CD4-positive, CD25-positive, alpha-beta regulatory T cell (primary cell): ENCODE results near the gene FBXO40. TPM values are rescaled to one million over a fixed set of nuclear protein-coding genes. Genes with fewer than 3 reads are reported as not detected.
"Not testable (repeated sequence)": the region's sequence is repeated elsewhere in the genome, so short reads cannot be mapped to it uniquely, and the experiment has no call there.

Experiments used
- ATAC-seq, 2 donors: fragments of 150-1000 bp; cut with Tn5 transposase; one replicate each; pipeline ENCODE4 v1.10.0; 2021; ENCODE audit warnings: low read depth in 2 of 2, moderate number of reproducible peaks in 2 of 2, moderate library complexity in 1 of 2
- DNase-seq, 3 donors: peaks; one replicate each; pipeline versions ENCODE4 v3.0.0 to v3.0.0-alpha.2; 2012 to 2022; ENCODE audit warnings: mixed read lengths in 1 of 3
- H3K27ac ChIP-seq: one replicate; pipeline ENCODE4 v1.7.0; 2013; ENCODE audit warnings: mild to moderate bottlenecking, low read length; ENCODE audit not compliant: insufficient read depth, poor library complexity, severe bottlenecking
- H3K27me3 ChIP-seq: one replicate; pipeline ENCODE4 v1.7.0; 2013; ENCODE audit warnings: low read length; ENCODE audit not compliant: control insufficient read depth, insufficient read depth
- H3K36me3 ChIP-seq: one replicate; pipeline ENCODE4 v1.7.0; 2013; ENCODE audit warnings: mild to moderate bottlenecking, low read length, moderate library complexity; ENCODE audit not compliant: control insufficient read depth, insufficient read depth
- H3K4me1 ChIP-seq: 2 replicates; pipeline ENCODE4 v1.7.0; 2013; ENCODE audit warnings: mild to moderate bottlenecking, low read length; ENCODE audit not compliant: insufficient read depth, control insufficient read depth, poor library complexity, severe bottlenecking
- H3K4me3 ChIP-seq: one replicate; pipeline ENCODE4 v1.7.0; 2013; ENCODE audit warnings: low read depth, mild to moderate bottlenecking, low read length, moderate library complexity
- H3K9me3 ChIP-seq, 2 experiments: 1 replicate in 1 of 2; 2 replicates in 1 of 2; pipeline ENCODE4 v1.7.0; 2013; ENCODE audit warnings: low read length in 2 of 2, mild to moderate bottlenecking in 1 of 2, moderate library complexity in 1 of 2; ENCODE audit not compliant: control insufficient read depth in 2 of 2
- H3K27ac Mint-ChIP-seq, 3 donors: one replicate each; pipeline ENCODE4 v1.8.0; 2020 to 2022; ENCODE audit warnings: mild to moderate bottlenecking in 3 of 3, mixed read lengths in 3 of 3, moderate library complexity in 2 of 3
- H3K27me3 Mint-ChIP-seq: one replicate; pipeline ENCODE4 v1.8.0; 2022; ENCODE audit warnings: mild to moderate bottlenecking, mixed read lengths
- H3K36me3 Mint-ChIP-seq: one replicate; pipeline ENCODE4 v1.8.0; 2020; ENCODE audit warnings: mixed read lengths
- H3K4me1 Mint-ChIP-seq, 4 donors: one replicate each; pipeline ENCODE4 v1.8.0; 2020 to 2022; ENCODE audit warnings: mixed read lengths in 4 of 4, mild to moderate bottlenecking in 1 of 4
- H3K4me3 Mint-ChIP-seq, 4 donors: one replicate each; pipeline ENCODE4 v1.8.0; 2020 to 2022; ENCODE audit warnings: mild to moderate bottlenecking in 4 of 4, mixed read lengths in 4 of 4, moderate library complexity in 3 of 4
- H3K9me3 Mint-ChIP-seq, 7 donors: one replicate each; pipeline ENCODE4 v1.8.0; 2020 to 2022; ENCODE audit warnings: mixed read lengths in 7 of 7, mild to moderate bottlenecking in 3 of 7, moderate library complexity in 2 of 7
- polyA plus RNA-seq, 4 donors: library from polyadenylated mRNA; unstranded; fragments of 300-500 nt; fragmentation: Illumina TruSeq; gene quantifications; one replicate each; pipeline ENCODE4 v1.2.3, GENCODE V29; 2021
- total RNA-seq: library from RNA; stranded (reverse); gene quantifications from one replicate; pipeline ENCODE4 v1.2.3, GENCODE V29; 2022

FBXO40 gene
- total and polyA plus RNA-seq, 5 donors from 2014 or later = 0.18 to 0.24 TPM; not detected in 3

DNA sequence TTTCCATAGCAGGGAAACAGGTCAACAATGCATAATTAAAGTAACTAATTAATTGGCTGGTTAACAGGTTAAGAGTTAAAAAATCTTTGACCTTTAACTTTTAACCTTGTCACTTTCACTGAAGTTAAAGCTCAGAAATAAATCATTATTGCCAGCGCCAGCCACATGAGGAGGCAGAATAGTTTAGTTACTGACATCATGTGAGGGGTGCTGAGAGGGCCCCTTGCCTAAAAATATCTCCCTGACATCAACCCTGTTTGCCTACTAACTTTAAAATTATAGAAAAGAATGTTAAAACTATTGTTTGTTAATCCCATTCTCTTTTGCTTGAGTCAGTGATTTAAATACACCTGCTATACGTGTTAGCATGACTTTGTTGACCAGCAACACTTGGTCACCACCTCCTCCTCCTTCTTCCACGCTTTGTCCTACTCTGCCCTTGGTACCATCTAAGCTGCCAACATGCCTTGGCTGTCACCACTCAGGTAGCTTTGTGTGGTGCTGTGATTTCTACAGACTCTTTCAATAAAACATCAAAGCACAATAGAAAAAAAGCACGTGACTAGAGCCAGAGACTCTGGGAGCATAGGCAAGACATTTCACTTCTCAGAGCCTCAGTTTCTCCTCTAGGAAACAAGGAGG, 2.7 kb downstream of the FBXO40 start:
- Histone ChIP-seq H3K4me3 (no peak overlapping the region), H3K9me3 (no peaks in the 10 kb centered on the region), H3K27ac (no peak overlapping the region), H3K27me3 (no peaks in the 10 kb centered on the region), H3K36me3 (no peaks in the 10 kb centered on the region), H3K4me1 (no peaks in the 10 kb centered on the region)
- Mint-ChIP-seq H3K36me3 (no peaks in the 10 kb centered on the region), H3K4me1 (peaks cover 0 to 2% (median 0%) of the 10 kb centered on the region in 4 donors), H3K9me3 (no peaks in the 10 kb centered on the region), H3K4me3 (no peak overlapping the region), H3K27ac (no peak overlapping the region), H3K27me3 (peaks cover 8% of the 10 kb centered on the region)
- DNase-seq = no peak
- no peak for ATAC-seq

DNA sequence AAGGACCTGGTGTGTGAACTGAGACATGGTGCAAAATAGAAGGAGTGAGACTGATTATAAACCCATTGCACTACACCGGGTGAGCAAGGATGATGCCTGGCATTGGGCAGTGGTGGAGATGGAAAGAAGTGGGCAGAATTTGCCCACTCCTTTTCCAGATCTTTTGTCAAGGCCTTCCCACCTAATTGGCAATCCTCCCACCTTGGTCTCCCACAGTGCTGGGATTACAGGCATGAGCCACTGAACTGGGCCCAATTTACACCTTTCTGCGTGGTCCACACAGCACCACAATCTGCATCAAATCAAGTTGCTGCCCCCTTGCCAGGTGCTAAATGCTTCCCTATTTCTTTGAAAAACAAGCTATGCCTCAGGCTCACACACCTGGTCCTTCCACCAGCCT, 5.4 kb downstream of the FBXO40 start:
- ATAC-seq (no peak), DNase-seq (no peak)
- no peak overlapping the region for H3K27ac Mint-ChIP-seq
- Histone ChIP-seq H3K9me3 (no peaks in the 10 kb centered on the region), H3K36me3 (no peaks in the 10 kb centered on the region), H3K27me3 (no peaks in the 10 kb centered on the region), H3K4me1 (no peaks in the 10 kb centered on the region), H3K27ac (no peak overlapping the region), H3K4me3 (no peak overlapping the region)
- peak overlapping the region in 1 of 4 donors; percentile 16 for H3K4me3 Mint-ChIP-seq
- H3K36me3 Mint-ChIP-seq = no peaks in the 10 kb centered on the region
- no peaks in the 10 kb centered on the region for H3K27me3 Mint-ChIP-seq
- H3K4me1 Mint-ChIP-seq = peaks cover 0 to 2% (median 0%) of the 10 kb centered on the region in 4 donors
- peaks cover 0 to 2% (median 0%) of the 10 kb centered on the region in 7 donors for H3K9me3 Mint-ChIP-seq

DNA sequence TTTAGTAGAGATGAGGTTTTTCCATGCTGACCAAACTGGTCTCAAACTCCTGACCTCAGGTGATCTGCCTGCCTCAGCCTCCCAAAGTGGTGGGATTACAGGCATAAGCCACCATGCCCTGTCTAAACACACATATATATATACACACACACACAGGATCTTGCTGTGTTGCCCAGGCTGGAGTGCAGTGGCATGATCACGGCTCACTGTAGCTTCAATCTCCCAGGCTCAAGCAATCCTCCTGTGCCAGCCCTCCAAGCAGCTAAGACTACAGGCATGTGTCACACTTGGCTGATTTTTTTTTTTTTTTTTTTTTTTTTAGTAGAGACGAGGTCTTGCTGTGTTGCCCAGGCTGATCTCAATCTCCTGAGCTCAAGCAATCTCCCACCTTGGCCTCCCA, 6.7 kb downstream of the FBXO40 start:
- not testable (repeated sequence) for ATAC-seq, H3K27ac Mint-ChIP-seq, H3K4me1 ChIP-seq, H3K27me3 ChIP-seq, DNase-seq, H3K9me3 ChIP-seq, H3K27ac ChIP-seq, H3K4me3 ChIP-seq, H3K4me1 Mint-ChIP-seq, H3K4me3 Mint-ChIP-seq, H3K36me3 Mint-ChIP-seq, H3K9me3 Mint-ChIP-seq, H3K36me3 ChIP-seq, H3K27me3 Mint-ChIP-seq

DNA sequence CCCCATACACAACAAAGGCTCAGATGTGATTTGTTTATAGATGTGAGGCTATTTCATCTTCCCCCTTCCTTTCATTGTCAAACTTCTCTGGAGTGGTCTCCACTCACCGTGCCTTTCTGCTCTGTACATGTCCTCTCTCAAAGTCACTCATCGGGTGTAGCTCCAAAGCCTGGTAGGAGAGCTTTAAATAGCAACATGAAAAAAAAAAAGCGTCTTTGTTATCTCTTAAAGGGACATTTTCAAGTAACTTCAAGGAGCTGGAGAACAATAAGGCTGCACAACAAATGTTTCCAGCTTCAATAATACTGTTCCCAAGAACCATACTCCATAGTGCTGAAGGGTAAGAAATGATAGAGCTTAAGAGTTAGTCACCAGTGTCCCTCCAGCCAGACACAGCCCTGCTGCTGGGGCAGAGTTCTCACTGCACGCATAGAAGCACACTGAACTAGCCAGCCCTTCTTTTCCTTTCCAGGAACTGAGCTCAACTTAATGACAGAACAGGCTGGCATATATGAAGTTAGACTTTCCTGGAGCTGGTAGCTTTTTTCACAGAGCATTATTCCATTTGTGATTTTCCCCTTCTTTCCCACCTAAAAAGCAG, 8.1 kb downstream of the FBXO40 start:
- Mint-ChIP-seq H3K9me3 (peaks cover 0 to 2% (median 0%) of the 10 kb centered on the region in 7 donors), H3K27ac (no peak overlapping the region), H3K4me3 (no peak overlapping the region), H3K36me3 (no peaks in the 10 kb centered on the region), H3K27me3 (no peaks in the 10 kb centered on the region), H3K4me1 (peaks cover 0 to 2% (median 0%) of the 10 kb centered on the region in 4 donors)
- Histone ChIP-seq H3K4me3 (no peak overlapping the region), H3K4me1 (no peaks in the 10 kb centered on the region), H3K27ac (no peak overlapping the region), H3K9me3 (no peaks in the 10 kb centered on the region), H3K27me3 (no peaks in the 10 kb centered on the region), H3K36me3 (no peaks in the 10 kb centered on the region)
- no peak for DNase-seq
- ATAC-seq = no peak

DNA sequence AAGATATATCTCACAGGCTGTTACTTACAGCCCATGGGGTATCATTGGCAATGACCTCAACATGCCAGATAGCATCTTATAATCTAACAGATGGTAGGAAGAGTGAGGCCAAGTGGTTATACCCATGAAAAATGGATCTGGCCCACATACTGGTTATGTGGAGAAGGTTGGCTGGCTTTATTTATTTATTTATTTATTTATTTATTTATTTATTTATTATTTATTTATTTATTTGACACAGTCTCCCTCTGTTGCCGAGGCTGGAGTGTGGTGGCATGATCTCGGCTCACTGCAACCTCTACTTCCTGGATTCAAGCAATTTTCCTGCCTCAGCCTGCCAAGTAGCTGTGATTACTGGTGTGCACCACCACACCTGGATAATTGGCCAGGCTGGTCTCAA, 11.6 kb downstream of the FBXO40 start:
- H3K4me1 ChIP-seq = no peaks in the 10 kb centered on the region
- no peaks in the 10 kb centered on the region for H3K36me3 Mint-ChIP-seq
- no peak overlapping the region for H3K27ac ChIP-seq
- H3K27me3 Mint-ChIP-seq = no peaks in the 10 kb centered on the region
- H3K36me3 ChIP-seq = no peaks in the 10 kb centered on the region
- H3K9me3 Mint-ChIP-seq = peaks cover 0 to 2% (median 0%) of the 10 kb centered on the region in 7 donors
- DNase-seq (no peak), ATAC-seq (no peak)
- H3K27ac Mint-ChIP-seq = no peak overlapping the region
- H3K9me3 ChIP-seq = no peaks in the 10 kb centered on the region
- H3K4me3 ChIP-seq = no peak overlapping the region
- no peaks in the 10 kb centered on the region for H3K4me1 Mint-ChIP-seq
- H3K27me3 ChIP-seq = no peaks in the 10 kb centered on the region
- H3K4me3 Mint-ChIP-seq = no peak overlapping the region

DNA sequence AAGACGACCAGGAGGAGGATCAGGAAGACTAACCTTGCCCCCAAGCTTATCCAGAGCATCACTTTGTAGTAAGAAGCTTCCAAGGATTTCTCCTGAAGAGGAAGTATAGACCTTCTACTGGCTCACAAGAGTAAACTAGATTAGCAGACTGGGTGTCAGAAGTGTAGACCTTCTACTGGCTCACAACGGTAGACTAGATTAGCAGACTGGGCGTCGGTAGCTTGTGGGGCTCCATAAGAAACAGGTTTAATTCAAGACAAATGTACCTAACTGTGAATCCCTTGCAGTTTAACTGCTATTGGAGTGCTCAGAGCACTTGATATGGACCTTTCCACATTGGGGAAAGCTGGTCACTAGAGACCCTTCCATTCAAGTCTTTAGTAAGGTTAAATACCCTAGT, 12.9 kb downstream of the FBXO40 start:
- Mint-ChIP-seq H3K4me3 (no peak overlapping the region), H3K9me3 (peaks cover 0 to 1% (median 0%) of the 10 kb centered on the region in 7 donors), H3K4me1 (no peaks in the 10 kb centered on the region), H3K27ac (no peak overlapping the region), H3K36me3 (no peaks in the 10 kb centered on the region), H3K27me3 (no peaks in the 10 kb centered on the region)
- no peaks in the 10 kb centered on the region for H3K4me1 ChIP-seq
- DNase-seq = no peak
- no peaks in the 10 kb centered on the region for H3K9me3 ChIP-seq
- no peak overlapping the region for H3K27ac ChIP-seq
- ATAC-seq = no peak
- no peaks in the 10 kb centered on the region for H3K27me3 ChIP-seq
- no peaks in the 10 kb centered on the region for H3K36me3 ChIP-seq
- H3K4me3 ChIP-seq = no peak overlapping the region

DNA sequence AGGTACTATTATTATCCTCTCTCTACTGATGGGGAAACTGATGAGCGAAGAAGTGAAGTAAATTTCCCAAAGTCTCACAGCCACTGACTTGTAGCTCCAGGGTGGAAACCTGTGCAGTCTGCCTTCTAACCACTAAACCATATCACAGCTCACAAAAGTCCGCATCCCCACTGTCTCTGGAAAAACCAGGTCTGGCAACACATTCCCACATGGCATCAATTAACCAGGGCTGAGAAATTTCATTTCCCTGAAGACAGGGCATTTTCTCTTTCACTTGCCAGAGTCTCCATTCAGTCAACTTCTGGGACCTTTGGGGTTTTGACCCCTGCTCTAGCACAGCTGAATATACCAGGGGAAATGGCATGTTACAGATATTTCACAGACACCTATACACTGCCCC, 26.5 kb downstream of the FBXO40 start:
- H3K27me3 ChIP-seq = no peaks in the 10 kb centered on the region
- no peaks in the 10 kb centered on the region for H3K36me3 ChIP-seq
- H3K9me3 ChIP-seq = no peaks in the 10 kb centered on the region
- Mint-ChIP-seq H3K27me3 (peaks cover 14% of the 10 kb centered on the region), H3K4me3 (no peak overlapping the region), H3K4me1 (peaks cover 0 to 3% (median 0%) of the 10 kb centered on the region in 4 donors), H3K9me3 (no peaks in the 10 kb centered on the region), H3K27ac (no peak overlapping the region), H3K36me3 (no peaks in the 10 kb centered on the region)
- ATAC-seq (no peak), DNase-seq (no peak)
- no peak overlapping the region for H3K27ac ChIP-seq
- H3K4me3 ChIP-seq = no peak overlapping the region
- no peaks in the 10 kb centered on the region for H3K4me1 ChIP-seq

DNA sequence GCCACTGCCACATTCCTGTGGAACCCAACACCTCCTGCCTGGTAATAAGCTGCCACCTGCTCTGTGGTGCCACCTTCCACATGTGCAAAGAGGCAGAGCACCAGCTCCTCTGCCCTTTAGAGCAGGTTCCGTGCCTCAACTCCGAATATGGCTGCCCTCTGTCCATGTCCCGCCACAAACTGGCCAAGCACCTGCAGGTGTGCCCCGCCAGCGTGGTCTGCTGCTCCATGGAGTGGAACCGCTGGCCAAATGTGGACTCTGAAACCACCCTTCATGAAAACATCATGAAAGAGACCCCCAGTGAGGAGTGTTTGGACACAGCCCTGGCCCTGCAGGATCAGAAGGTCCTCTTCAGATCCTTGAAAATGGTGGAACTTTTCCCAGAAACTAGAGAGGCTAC, 28.3 kb downstream of the FBXO40 start:
- ATAC-seq = no peak
- H3K9me3 ChIP-seq = no peaks in the 10 kb centered on the region
- H3K36me3 Mint-ChIP-seq = no peaks in the 10 kb centered on the region

More for the DNA sequence above, 28.3 kb downstream of the FBXO40 start:
- peaks cover 0 to 3% (median 0%) of the 10 kb centered on the region in 4 donors for H3K4me1 Mint-ChIP-seq
- no peak for DNase-seq
- no peak overlapping the region for H3K4me3 Mint-ChIP-seq
- Histone ChIP-seq H3K4me3 (no peak overlapping the region), H3K36me3 (no peaks in the 10 kb centered on the region), H3K27ac (no peak overlapping the region), H3K4me1 (no peaks in the 10 kb centered on the region), H3K27me3 (no peaks in the 10 kb centered on the region)
- H3K27ac Mint-ChIP-seq = peak overlapping the region in 1 of 3 donors; percentile 83
- H3K27me3 Mint-ChIP-seq = peaks cover 14% of the 10 kb centered on the region
- H3K9me3 Mint-ChIP-seq = no peaks in the 10 kb centered on the region
